Upper lobe of left lung (tissue), 6 donors: Measurements from ENCODE around the gene HNRNPLL. TPM values are rescaled to one million over a fixed set of nuclear protein-coding genes. Genes with fewer than 3 reads are reported as not detected.

Source experiments
- ATAC-seq, 2 donors: fragments of 200-7000 bp; cut with Tn5 transposase; one replicate each; pipeline ENCODE4 v1.9.1; 2022; ENCODE audit warnings: mild to moderate bottlenecking in 2 of 2, moderate library complexity in 2 of 2; ENCODE audit not compliant: low FRiP score in 2 of 2
- DNase-seq, 2 donors: peaks; one replicate each; pipeline ENCODE4 v3.0.0-alpha.2; 2019 to 2020
- H3K27ac ChIP-seq, 4 donors: fragments of 200-600 bp; sonication (generic); one replicate each; pipeline ENCODE4 v1.5.1; 2016 to 2019
- H3K27me3 ChIP-seq, 4 donors: fragments of 200-600 bp; sonication (generic); one replicate each; pipeline ENCODE4 v1.5.1; 2017 to 2019
- H3K36me3 ChIP-seq, 4 donors: fragments of 200-600 bp; sonication (generic); one replicate each; pipeline ENCODE4 v1.5.1; 2016 to 2019
- H3K4me1 ChIP-seq, 4 donors: fragments of 200-600 bp; sonication (generic); one replicate each; pipeline ENCODE4 v1.5.1; 2018 to 2019
- H3K4me3 ChIP-seq, 4 donors: fragments of 200-600 bp; sonication (generic); one replicate each; pipeline ENCODE4 v1.5.1; 2017 to 2019; ENCODE audit warnings: mild to moderate bottlenecking in 2 of 4, moderate library complexity in 1 of 4
- H3K9me3 ChIP-seq, 4 donors: fragments of 200-600 bp; sonication (generic); one replicate each; pipeline ENCODE4 v1.5.1; 2018 to 2019
- EP300 ChIP-seq, 4 donors: sonication (generic); formaldehyde crosslinking; IDR thresholded peaks; one replicate each; pipeline ENCODE4 v1.5.1; 2017; ENCODE audit warnings: antibody characterized with exemption in 4 of 4, control low read depth in 2 of 4
- POLR2A ChIP-seq, 4 donors: fragments of 450-650 bp; IDR thresholded peaks; one replicate each; pipeline ENCODE4 v1.5.1; 2016 to 2017; ENCODE audit warnings: antibody characterized with exemption in 4 of 4, mild to moderate bottlenecking in 2 of 4
- POLR2AphosphoS5 ChIP-seq, 2 donors: sonication (generic); formaldehyde crosslinking; IDR thresholded peaks; one replicate each; pipeline ENCODE4 v1.5.1; 2017; ENCODE audit warnings: antibody characterized with exemption in 2 of 2
- WGBS, 2 donors: methylation state at CpG; one replicate each; pipeline ENCODE4 v1.1.5; 2017 to 2018; 5-methylcytosine and 5-hydroxymethylcytosine counted together
- total RNA-seq, 6 donors: library from RNA; depleted of rRNA in 4 of 6; stranded (reverse); fragments of >200 nt in 4 of 6; gene quantifications; one replicate each; pipeline versions ENCODE4 v1.1.0 to v1.2.1, GENCODE V29; 2016 to 2021
- TF ChIP-seq, protein P1 (sequence below), 6 experiments: fragments of 450-650 bp in 4 of 6; fragments of 200-600 bp in 2 of 6; sonication (generic) in 2 of 6; IDR thresholded peaks; one replicate each; pipeline ENCODE4 v1.5.1; 2016 to 2019; ENCODE audit warnings: antibody characterized with exemption in 6 of 6
- donor health status: DM: no; HTN: no; CAD: no; lungs with moderate emphysema.
- donor health status: DM: no; HTN: yes; CAD: no; lungs with severe emphysema.

The HNRNPLL gene
- total RNA-seq: 10 to 100 TPM; 41.0 to 71.3 (median 46.2) TPM

DNA sequence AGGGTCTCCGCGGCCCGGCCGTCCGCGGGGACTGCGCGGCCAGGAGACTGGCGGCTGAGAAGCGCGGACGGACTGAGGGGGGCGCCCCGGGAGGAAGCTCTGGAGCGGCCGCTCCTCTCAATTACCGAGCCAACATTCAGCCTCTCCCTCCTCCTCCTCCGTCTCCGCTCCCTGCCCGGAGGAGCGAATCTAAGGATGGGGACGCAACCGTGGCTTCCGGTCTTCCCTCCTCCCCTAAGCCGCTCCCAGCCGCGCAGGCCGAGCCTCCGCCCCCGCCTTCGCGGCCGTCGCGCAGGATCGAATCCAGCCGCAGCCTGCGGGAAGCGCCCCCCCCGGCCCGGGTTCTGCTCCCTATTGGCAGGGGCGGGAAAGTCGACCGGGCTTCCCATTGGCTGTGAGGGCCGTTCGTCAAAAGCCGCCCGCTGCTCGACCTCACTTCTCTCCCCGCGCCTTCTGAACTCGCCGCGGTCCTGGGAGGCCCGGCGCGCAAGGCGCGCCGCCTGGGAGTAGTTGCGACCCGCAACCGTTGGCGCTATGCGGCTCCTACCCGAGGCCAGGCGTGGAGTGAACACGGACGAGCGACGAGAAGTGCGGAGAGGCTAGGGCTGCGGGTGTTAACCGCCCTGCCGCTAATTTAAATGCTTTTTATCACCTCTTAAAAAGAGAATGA lies at the start of gene HNRNPLL:
Gene HNRNPLL (minus strand): TSS at position 197 of the 670 bp plus-strand sequence. CDS start 302 bp downstream, outside the sequence.
- no peaks in the 10 kb centered on the region for H3K27me3 ChIP-seq
- DNase-seq: peak; percentile 97 to 99
- 0% methylated on average over 19 to 36 of the region's 75 CpGs for WGBS, 2 donors
- peaks cover 32 to 48% (median 39%) of the 10 kb centered on the region in 4 donors for H3K4me1 ChIP-seq
- H3K4me3 ChIP-seq: peak within 1 kb of the TSS; percentile 36 to 86 (median 70)
- TF ChIP-seq EP300 (IDR thresholded peaks at IDR 0.05) (peak in 1 of 4 donors; percentile 58), POLR2A (IDR thresholded peaks at IDR 0.05) (peak; percentile 53 to 99 (median 96)), POLR2AphosphoS5 (IDR thresholded peaks at IDR 0.05) (peak; percentile 95 to 99)
- TF ChIP-seq, protein P1, sequence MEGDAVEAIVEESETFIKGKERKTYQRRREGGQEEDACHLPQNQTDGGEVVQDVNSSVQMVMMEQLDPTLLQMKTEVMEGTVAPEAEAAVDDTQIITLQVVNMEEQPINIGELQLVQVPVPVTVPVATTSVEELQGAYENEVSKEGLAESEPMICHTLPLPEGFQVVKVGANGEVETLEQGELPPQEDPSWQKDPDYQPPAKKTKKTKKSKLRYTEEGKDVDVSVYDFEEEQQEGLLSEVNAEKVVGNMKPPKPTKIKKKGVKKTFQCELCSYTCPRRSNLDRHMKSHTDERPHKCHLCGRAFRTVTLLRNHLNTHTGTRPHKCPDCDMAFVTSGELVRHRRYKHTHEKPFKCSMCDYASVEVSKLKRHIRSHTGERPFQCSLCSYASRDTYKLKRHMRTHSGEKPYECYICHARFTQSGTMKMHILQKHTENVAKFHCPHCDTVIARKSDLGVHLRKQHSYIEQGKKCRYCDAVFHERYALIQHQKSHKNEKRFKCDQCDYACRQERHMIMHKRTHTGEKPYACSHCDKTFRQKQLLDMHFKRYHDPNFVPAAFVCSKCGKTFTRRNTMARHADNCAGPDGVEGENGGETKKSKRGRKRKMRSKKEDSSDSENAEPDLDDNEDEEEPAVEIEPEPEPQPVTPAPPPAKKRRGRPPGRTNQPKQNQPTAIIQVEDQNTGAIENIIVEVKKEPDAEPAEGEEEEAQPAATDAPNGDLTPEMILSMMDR (IDR thresholded peaks at IDR 0.05): no peak
- H3K27ac ChIP-seq: peak within 1 kb of the TSS; percentile 92 to 99 (median 96)
- no peaks in the 10 kb centered on the region for H3K36me3 ChIP-seq
- H3K9me3 ChIP-seq: no peaks in the 10 kb centered on the region
- peak; percentile 97 to 98 for ATAC-seq

GRCh38 chr2:38650717-38651116 lies 48.0 kb upstream of the HNRNPLL start:
- H3K4me1 ChIP-seq: peaks cover 5 to 19% (median 11%) of the 10 kb centered on the region in 4 donors
- H3K9me3 ChIP-seq: no peaks in the 10 kb centered on the region
- 92% methylated on average over 2 of the region's 2 CpGs; no CpG with 5 or more reads in 1 of the 2 donors for WGBS, 2 donors
- DNase-seq: no peak
- no peaks in the 10 kb centered on the region for H3K36me3 ChIP-seq
- TF ChIP-seq POLR2A (IDR thresholded peaks at IDR 0.05) (no peak), POLR2AphosphoS5 (IDR thresholded peaks at IDR 0.05) (no peak), EP300 (IDR thresholded peaks at IDR 0.05) (no peak)
- TF ChIP-seq, protein P1 (IDR thresholded peaks at IDR 0.05): no peak
- H3K4me3 ChIP-seq: no peak overlapping the region
- no peak overlapping the region for H3K27ac ChIP-seq
- no peak for ATAC-seq
- H3K27me3 ChIP-seq: no peaks in the 10 kb centered on the region

DNA sequence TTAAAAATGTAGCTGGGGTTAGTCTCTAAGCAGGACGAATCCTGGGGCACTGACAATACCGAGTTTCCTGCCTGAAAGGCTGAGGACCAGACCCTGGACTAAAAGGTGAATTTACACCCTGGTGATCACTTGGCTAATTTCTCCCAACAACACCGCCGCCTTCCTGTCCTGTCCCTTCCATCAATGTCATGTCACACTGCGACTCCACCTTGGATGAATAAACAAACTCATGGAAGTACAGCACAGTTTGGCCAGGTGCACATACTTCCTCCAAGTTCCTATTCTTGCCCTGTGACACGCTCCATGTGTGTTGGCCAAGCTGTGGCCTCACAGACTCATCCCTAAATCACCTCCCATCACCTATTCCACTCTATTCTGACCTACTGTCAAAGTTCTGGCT lies 47.3 kb upstream of the HNRNPLL start:
- Histone ChIP-seq H3K27me3 (no peaks in the 10 kb centered on the region), H3K9me3 (no peaks in the 10 kb centered on the region), H3K27ac (no peak overlapping the region), H3K4me3 (no peak overlapping the region), H3K4me1 (peaks cover 5 to 19% (median 11%) of the 10 kb centered on the region in 4 donors), H3K36me3 (no peaks in the 10 kb centered on the region)
- TF ChIP-seq POLR2AphosphoS5 (IDR thresholded peaks at IDR 0.05) (no peak), EP300 (IDR thresholded peaks at IDR 0.05) (no peak), POLR2A (IDR thresholded peaks at IDR 0.05) (no peak)
- TF ChIP-seq, protein P1 (IDR thresholded peaks at IDR 0.05): no peak
- 82 to 90% methylated on average over 6 of the region's 6 CpGs for WGBS, 2 donors
- ATAC-seq: no peak
- no peak for DNase-seq

DNA sequence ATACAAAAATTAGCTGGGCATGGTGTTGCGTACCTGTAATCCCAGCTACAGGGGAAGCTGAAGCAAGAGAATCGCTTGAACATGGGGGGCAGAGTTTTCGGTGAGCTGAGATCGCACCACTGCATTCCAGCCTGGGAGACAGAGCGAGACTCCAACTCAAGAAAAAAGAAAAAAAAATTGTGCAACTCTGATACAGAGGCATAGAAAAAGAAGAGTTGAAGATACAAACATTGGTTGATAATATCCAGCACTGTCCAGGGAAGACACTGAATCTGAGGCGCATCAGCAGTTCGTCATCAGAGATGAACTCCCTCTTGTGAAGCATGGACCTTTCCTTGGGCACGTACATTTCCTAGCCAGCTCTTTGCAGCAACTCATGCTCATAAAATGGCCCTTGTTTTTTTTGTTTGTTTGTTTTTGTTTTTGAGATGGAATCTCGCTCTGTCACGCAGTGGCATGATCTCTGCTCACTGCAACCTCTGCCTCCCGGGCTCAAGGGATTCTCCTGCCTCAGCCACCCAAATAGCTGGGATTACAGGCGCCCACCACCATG lies 46.5 kb upstream of the HNRNPLL start:
- TF ChIP-seq, protein P1 (IDR thresholded peaks at IDR 0.05): no peak
- no peak for TF ChIP-seq POLR2AphosphoS5 (IDR thresholded peaks at IDR 0.05)
- no peak for TF ChIP-seq POLR2A (IDR thresholded peaks at IDR 0.05)
- no peak for TF ChIP-seq EP300 (IDR thresholded peaks at IDR 0.05)
- Histone ChIP-seq H3K36me3 (no peaks in the 10 kb centered on the region), H3K27ac (no peak overlapping the region), H3K9me3 (no peaks in the 10 kb centered on the region), H3K4me3 (no peak overlapping the region), H3K4me1 (peaks cover 5 to 14% (median 10%) of the 10 kb centered on the region in 4 donors), H3K27me3 (no peaks in the 10 kb centered on the region)
- DNase-seq: no peak
- ATAC-seq: no peak
- whole genome bisulfite sequencing, 2 donors: 95% methylated on average over 12 of the region's 12 CpGs
